ENCODE measurements around the gene ARL15.

The ARL15 gene

DNA sequence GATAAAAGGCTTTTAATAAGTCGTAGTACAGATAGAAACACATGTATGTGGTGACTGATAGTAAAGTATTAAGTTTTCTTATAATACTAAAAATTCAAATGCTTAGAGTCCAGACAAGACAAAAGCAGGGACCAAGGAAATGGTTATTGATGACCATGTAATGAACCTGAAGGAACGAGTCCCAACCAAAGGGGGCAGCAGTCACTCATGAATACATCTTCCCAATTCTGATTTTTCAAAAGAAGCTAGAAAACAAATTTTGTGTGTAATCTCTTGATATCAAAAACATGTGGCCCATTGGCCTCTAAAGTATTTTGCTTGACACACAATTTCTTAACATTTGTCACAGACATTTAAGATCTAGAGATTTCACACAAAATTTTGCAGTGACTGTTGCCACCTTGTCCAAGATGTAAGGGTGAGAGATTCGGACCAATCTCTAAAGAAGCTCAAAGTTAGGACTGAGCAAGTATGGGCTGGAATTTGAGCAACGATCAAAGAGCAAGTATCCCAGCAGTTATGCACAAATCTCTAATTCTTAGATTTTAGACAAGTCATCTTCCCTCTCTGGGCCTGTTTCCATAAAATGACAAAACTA lies 66.8 kb downstream of the ARL15 start:
- no peak for DNase-seq

DNA sequence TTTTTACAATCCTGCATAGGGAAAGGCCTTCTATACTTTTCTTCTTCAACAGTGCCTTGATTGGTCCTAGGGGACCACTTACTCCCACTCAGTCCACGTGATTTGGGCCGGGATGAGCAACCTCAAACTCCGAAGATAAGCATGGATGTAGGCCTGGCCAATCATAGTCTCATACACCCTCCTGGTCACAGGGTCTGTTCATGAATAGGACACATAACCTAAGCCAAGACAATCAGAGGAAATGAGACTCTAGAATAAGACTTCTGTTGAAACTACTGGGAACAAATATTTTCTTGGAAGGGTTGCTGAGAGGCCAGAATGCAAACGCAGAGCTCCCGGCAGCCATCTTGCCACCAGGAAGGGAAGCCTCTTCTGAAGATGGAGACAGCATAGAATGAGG lies 68.1 kb downstream of the ARL15 start:
- DNase-seq = no peak

DNA sequence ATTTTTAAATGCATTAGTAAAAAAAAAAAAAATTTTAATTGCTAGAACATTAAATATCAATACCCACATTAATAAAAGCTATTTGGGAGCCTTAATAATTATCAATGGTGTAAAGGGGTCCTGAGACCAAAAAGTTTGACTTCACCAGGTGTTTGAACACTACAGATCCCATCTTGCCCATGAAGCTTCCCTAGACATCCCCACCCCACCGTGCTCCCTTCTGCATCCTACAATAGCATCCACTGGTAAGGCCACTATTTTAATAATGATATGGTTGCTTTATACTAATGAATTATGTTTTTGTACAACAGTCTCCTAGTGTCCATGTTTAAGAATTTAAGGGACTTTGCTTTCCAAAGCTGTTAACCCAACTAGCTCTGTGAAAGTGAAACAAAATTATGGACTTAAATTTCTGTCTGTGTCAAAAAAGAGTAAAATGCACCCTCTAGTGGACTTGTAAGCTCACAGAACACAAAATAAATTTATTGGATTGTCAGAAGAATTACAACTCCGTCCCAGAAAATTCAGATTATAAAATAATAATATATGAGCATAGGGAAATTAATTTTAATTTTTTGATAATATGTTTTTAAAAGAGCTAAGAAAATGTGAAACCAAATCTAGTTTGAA lies 76.0 kb downstream of the ARL15 start:
- no peak for DNase-seq

DNA sequence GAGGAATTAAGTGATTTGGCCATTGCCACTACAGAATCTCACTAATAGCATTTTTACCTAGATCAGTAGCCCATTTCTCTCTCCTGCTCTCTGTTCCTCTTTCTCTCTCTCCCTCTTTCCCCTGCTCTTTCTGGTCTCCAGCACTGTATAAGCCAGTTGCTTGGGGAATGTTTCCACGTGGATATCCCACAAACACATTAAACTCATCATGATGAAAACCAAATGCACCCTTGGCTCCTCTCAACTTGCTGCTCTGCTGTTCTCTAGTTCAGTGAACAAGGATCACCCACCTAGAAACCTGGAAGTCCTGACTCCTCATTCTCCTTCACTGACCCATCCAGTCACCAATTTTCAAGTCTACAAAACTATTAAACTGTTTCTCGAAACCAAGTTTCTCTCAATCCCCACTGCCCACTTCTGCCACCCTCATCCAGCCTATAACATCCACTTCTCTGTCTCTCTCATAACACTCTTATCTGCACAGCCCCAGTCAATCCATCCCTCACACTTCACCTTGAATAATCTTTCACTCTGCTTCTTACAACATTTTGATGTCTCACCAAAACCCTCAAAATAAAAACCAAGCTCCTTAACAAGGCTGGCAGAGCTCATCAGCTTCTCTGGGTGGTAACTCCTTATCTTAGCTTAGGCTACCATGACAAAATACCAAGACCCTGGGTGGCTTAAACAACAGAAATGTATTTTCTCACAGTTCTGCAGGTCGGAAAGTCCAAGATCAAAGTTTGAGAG lies 79.3 kb downstream of the ARL15 start:
- DNase-seq = no peak

DNA sequence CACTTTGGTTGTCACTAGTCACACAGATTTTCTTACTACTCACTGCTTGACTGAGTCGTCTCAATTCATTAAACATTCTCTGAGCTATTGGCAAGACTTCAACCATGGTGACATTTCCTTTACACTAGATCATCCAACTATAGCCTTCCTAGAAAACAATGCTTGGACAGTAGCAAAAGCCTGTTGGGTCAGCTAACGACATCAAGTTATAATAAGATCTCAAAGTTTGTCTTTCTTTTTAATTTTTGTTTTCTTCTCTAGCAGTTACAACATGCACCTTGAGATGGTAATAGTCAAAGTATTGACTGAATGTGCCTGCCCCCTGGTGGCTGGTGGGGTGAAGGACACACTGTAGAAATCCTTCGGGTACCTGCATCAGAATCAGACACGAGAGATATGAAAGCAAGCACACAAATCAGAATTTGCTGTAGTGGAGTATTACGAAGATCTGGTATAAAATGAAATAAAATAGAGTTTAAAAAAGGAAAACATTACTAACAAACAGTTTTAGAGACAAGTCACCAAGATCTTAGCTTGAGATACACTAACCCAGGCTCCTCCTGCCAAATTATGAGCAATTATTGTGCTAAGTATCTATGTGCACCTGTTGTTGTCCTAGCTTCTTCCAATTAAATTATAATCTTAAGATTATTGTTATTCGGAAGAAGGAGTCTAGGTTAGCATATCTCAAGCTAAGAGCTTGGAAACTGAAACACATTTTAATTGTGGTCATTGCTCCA lies 81.2 kb downstream of the ARL15 start:
- DNase-seq = peak; percentile 19

DNA sequence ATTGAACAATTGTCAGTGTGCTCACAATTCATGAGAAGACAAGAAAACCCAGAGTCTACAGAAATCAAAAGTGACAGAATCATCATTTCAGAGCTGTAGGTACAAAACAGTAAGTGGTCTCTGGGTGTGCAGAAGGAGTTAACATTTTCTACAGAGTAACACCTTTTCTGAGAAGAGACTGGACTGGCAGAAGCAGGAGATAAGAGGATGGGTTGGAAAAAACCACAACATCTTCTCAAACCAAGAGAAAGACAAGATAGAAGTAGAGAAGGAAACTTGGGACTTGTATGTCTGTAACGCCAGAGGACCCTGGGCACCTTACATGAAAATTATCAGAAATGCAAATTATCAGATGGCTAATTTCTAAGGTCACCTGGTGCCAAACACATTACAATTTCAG lies 82.6 kb downstream of the ARL15 start:
- DNase-seq = no peak

DNA sequence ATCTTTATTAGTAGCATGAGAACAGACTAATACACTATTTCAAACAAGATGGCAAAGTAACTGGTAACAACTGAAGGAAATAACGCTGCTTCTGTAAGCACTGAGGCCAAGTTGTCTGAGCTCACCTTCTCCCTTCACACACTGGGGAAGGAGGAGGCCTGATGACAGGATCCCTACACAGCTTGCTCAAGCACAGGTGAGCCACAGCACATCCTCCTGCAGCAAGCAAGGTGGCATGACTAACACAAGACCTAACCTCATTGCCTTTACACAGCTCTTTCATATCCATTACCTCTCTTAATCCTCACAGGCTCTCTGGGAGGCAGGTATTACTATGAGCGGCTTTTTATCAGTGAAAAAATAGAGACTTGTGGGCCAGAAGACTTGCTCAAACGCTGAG lies 83.3 kb downstream of the ARL15 start:
- DNase-seq = no peak

DNA sequence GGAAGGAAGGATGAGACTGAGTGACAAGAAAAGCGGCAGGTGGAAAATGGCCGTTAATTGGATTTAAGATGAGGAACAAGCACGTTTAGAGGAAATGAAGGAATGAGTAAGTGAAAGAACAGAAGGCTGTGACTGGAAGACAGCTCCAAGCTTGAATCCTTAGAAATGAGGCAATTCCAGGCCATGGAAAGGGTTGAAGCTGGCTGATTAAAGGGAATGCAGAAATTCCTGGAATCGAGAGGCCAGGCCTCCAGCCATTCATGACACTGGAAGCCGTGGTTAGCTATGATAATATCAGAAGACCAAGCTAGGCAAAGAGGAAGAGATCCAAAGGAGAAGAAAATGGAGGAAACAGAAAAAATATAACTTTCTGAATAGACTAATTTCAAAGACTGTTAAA lies 84.2 kb downstream of the ARL15 start:
- DNase-seq = no peak

DNA sequence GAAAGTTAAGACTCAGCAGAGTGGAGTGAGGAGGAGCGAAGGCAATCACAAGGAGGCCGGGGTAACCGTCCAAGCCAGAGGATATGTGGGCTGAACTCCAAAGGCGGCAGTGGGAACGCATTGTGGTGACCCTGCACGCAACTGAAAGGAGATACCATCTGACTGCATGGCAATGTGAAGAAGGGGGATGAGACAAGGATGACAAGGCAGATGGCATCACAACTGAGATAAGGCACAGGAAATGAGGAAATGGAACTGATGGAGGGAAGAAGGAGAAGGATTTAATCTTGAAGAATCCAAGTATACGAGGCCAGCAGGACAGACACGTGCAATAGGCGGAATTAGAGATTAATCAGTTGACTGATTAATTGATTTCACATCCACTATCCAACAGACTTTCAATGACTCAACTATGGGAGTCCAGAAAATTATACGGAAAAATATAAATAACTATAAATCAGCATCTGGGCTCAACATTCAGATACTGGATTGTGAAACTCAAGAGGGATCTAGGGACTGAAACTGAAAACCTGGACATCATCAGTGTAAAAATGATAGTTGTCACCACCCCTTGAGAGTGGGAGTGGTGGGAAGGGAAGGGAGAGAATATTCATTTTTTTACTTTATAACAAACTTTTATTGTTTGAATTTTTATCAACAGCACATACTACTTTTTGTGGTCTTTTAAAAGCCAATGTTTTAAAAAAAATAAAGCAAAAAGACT lies 86.1 kb downstream of the ARL15 start:
- DNase-seq = no peak

DNA sequence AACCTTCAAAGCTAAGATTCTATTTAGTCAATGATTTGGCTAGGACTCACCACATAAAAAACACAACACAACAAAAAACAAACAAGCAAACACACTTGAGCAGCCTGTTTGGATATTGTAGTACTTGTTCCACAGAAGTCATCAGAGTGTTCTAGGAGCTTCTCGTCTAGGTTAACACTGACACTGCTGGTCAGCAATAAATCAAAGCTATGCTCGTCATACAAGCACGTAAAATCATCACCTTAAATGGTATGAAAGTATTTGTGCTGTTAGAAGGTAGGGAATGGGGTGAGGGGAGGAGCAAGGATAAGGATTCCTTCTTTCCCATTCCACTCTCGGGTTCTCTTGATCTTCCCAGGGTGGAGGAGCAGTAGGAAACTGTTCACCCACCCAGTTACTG lies 88.0 kb downstream of the ARL15 start:
- no peak for DNase-seq

DNA sequence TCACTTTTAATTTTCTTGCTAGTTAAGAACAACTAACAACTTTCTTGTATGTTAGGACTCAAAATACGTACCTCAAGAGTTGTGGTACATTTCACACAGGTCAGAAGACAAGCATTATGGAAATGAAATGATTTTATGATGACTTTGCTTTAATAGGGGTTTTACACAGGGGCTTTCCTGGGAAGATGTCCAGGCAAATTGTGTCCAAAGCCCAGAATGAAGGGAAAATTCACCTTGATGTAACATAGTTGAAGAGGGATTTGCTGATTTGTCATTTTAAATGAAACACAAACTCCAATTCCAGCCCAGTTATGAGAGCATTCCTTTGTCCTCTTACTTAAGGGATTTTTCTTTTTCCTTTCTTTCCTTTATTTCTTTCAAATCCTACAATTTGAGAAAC lies 89.2 kb downstream of the ARL15 start:
- DNase-seq = no peak

DNA sequence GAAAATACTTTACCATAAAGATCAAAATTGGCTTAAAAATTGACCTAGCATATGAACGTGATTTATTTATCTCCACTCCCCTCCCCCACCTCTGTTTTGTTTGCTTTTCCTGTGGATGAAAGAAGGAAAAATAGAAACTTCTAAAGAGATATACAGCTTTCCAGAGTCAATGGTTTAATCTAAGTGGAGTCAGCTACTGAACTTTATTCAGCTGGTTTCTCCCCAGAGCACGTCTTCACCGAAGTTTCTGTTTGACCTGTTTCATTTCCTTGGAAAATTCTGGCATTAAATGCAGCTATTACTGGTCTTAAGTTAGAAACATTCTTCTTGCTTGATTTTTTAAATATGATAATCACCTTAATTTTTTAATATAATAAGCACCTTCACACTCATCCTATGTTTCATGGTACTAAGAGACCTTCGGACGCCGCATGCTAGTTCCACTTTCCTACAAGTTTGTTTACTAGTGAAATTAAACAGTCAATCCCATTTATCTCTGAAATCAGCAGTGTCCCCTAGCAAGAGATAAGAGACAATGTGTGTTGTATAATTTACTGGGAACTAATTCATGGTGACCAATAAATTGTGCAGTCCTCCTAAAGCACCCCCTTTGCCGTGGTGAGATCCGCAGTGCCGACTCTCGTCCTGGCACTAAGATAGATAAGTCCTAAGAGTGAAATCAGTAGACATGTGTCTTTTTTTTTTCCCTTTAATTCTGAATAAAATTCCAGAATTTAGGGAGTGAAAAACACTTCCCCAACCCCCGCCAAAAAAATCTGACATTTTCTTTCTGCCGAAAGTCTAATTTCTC lies 89.9 kb downstream of the ARL15 start:
- no peak for DNase-seq

DNA sequence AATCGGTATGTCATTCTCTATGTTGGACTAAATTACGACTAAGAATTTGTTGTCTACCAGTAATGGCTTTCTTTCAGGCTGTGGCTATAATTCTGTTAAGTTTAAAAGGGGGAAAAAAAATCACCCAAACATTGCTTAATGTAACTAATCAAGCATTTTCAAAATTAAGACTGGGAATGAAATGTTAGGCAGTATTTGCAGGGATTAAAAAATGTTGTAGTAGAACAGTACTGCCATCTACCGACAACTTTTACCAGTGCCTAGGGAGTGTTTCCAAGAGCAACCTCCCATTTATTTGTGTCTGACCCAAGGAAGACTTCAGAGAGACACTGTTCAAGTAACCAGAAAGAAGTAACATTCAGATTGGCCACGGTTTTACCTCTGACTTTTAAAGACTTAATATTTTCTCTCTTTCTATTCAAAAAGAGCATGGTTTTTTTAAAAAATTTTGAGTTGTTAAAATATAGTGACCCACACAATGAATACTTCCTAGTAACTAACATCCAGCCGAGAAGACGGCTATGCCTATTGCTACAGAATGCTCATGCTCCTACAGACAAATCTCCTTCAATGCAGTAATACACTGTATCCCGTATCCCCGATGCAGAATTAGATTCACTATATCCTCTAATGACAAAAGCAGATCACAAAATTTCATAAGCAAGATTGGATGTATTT lies 92.4 kb downstream of the ARL15 start:
- no peak for DNase-seq

DNA sequence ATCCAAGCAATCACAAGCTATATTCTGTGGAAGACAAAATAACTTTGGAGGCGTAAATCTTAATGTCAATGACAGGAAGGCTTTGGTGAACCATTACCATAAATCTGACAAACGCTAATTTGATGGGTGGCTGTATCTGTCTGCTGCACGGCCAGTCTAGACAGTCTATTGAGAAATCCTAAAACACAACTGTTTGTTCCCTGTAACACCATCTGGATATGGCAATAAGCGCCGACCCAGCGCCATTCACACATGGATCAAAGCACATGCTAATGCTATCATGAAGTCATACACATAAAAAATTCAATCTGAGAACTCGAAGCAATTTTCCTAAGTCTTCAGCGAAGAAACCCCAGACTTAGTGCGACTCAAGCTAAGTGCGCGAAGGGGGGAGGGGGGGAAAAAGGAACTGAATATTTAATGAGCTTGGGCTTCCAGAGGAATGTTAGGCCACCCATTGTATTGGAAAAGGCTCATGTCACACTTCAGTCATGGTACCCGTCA lies 95.1 kb downstream of the ARL15 start:
- DNase-seq = no peak

DNA sequence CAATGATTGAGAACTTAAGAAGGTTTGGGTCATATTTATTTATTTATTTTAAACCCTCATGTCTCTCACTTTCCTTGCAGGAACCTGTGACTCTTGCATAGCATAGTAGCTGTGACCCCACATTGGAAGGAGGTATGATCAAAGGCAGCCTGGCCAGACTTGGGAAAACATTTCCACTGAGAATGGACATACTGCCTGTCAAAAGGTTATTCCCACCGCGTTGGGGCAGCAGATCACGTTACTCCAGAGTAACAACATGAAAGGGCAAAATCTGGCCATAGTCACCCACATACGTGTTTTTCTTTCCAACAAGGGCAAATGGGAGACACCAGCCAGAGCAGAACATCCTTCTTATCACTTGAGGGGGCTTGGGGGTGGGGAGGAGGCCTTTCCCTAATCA lies 95.7 kb downstream of the ARL15 start:
- no peak for DNase-seq

DNA sequence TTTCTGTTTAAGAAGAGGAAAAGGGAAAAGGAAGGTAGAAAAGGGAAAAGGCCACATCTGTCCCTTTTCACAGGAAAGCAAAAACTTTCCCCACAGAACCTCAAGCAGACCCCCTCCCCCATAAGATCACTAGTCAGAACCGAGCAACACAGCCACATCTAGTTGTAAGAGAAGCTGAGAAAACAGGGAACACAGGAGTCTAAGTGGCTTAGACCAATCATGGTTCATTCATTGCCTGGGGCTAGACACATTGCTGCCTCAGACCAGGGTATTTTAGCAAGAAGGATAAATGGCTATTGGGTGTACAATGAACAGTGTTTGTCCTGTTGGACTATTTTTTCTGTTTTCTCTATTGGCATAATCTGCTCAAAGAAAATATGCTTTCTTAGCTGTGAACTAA lies 98.0 kb downstream of the ARL15 start:
- no peak for DNase-seq

DNA sequence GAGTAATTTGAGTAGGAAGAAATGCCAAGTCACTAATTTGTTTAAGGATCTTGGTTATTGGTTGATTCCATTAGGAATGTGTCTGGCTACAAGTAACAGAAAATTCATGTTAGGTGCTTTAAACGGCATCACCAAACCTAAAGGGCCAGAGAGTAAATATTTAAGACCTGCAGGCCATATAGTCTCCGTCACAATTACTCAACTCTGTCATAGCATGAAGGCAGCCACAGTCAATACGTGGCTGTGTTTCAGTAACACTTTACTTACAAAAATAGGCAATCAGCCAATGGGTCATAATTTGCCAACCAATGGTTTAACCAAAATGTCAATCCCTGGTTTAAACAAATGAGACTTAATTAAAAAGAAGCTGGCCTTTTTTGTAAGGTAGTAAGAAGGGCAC lies 98.5 kb downstream of the ARL15 start:
- no peak for DNase-seq

DNA sequence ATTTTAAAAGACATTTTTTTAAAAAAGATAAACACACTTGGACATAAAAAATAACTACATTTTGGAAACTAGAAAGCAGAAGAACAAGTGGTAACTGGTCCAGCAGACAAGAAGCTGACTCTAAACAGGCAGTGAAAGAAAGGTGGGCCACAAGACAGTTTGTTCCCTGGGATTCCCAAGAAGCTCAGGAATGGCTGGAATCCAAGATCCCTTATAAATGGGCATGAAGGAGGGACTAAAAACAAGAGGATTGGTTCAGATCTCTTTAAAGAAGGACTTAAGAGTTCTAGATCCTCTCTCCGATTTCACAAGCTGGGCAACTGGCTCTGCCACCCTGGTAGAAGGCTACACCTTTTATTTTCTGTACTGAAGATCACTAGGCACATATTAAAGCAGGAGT lies 102.8 kb downstream of the ARL15 start:
- DNase-seq = no peak

DNA sequence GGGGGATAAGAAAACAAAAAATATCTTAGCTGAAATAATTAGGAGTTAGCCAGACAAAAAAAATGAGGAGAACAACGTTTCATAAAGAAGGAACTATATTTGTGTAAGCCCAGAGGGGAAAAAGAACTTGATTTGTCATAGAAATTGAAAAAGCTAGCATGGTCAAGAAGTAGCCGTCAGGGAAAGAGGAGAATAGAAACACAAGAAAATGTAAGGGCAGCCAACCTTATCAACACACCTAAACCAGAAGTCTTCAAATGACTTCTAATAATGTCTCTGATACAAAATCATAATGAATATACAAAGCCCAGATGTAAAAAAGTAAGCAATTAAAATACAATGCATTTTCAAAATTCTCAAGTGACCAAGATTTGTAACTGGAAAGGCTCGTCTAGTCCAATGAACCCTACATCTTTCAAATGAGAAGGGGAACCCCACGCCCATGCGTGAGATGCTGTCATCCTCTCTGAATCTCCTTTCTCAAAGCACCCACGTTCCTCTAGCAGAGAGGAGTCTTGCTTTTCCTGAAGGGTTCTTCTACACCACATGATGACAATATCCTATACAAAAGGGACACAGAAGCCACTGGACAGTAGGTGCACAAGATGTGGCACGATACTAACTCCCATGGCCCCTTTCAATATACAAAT lies 103.7 kb downstream of the ARL15 start:
- DNase-seq = no peak

DNA sequence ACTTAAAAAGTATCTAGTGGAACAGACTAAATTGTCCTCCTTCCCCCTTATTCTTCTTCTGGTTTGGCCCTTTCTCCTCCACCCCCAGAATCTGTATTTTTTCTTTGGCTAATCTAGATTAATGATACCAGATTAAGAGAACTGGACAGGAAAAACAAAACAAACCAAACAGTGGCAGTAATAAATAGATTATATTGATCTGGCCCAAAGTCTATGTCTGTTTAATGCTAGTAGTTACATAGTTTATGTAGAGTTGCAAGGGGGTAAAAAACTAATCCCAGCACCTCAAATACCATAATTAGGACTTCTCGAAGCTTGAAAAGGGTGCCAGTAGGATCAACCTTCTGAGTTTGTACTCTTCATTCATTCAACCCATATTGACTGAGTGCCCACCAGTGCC lies 104.5 kb downstream of the ARL15 start:
- no peak for DNase-seq

DNA sequence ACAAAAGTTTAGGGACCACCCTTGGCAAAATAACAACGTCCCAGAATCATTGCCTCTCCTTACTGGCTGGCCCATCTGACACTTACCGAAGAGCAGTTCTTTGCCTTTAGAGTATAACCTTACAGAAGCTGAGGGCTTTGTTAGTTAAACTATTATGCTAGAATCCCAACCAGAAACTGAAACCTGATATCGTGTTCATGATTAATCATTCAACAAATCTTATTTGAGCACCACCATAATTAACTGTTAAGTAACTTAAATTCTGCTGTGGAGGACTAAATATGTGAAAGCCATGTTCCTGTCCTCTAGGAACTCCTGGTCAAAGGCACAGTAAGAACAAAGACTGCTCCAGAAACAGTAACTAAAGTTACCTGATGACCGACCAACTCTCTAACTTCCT lies 104.9 kb downstream of the ARL15 start:
- no peak for DNase-seq
